Effector CD4-positive, alpha-beta T cell (primary cell): ENCODE data around the gene CMTM5.
"Not testable (repeated sequence)": the region's sequence is repeated elsewhere in the genome, so short reads cannot be mapped to it uniquely, and the experiment has no call there.

Experiments used
- DNase-seq: peaks from one replicate; pipeline ENCODE4 v3.0.0-alpha.2; 2020

Gene CMTM5

DNA sequence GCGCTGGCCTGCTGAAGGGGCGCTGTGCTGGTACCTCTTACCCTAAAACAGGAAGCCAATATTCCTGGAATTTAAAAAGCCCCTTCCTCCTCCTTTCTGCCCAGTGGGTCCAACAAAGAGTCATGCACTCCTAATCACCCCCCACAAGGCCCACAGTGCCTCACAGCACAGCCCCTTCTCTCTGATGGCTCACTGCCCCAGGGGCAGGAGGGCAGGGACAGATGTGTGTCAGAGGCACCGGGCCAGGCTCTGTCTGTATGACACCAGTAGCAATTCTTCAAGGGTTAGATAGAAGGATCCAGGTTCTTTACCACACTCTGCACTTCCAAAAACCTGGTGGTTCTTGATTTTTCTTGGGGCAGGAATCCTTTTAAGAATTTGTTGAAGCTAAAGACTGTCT lies 22.3 kb downstream of the CMTM5 start:
- no peak for DNase-seq

DNA sequence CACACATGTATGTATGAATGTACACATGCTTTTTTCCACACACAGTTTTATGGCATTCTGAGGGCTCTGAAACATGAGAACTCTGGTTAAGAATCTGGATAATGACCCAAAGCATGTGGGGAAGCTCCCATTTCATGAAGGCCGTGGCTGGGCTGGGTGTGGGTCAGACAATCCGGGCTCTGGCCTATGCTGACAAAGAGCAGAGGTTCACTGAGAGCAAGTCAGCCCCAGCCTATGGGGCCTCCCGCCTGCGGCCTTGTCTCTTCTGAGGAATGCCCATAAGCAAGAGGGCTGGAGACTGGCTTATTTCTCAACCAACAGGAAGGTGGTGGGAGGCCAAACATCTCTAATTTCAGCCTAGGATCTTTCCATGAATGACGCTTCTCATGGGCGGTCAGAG lies 22.7 kb downstream of the CMTM5 start:
- DNase-seq = no peak

DNA sequence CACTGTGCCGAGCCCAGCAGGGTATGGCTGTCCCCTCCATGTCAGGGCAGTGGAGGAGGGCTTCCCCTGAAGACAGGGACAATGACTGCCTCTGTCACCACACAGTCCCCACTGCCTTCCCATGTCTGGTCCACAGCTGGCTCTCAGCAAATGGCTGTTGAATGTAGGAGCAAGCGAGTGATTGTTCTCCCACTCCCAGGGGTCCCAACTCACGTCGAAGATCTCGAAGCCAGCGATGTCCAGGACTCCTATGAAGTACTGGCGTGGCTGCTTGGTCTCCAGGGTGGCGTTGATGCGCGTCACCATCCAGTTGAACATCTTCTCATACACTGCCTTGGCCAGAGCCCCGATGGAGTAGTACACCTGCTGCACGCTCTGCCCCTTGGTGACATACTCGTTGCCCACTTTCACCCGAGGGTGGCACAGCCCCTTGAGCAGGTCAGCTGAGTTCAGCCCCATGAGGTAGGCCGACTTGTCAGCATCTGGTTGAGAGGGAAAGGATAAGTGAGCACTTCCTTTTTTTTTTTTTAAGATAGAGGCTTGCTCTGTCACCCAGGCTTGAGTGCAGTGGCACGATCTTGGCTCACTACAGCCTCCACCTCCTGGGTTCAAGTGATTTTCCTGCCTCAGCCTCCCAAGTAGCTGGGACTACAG lies 23.8 kb downstream of the CMTM5 start:
- not testable (repeated sequence) for DNase-seq

DNA sequence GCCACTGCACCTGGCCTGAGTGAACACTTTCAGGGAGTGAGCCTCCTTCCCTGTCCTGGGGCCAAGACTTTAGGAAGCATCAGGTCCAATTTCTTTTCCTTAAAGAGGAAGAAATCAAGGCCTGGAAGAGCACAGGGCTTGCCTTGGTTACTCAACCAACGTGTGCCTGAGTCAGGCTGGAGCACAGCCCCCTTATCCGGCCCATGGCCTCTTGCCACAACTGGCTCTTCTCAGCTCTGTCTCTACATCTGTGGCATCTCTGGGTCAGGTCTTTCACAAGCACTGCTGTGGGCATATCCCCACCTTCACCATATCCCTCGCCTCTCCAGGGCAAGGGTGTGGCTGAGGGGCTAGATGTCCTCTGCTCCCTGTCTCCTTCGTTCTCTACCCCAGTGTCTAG lies 24.4 kb downstream of the CMTM5 start:
- DNase-seq = no peak

DNA sequence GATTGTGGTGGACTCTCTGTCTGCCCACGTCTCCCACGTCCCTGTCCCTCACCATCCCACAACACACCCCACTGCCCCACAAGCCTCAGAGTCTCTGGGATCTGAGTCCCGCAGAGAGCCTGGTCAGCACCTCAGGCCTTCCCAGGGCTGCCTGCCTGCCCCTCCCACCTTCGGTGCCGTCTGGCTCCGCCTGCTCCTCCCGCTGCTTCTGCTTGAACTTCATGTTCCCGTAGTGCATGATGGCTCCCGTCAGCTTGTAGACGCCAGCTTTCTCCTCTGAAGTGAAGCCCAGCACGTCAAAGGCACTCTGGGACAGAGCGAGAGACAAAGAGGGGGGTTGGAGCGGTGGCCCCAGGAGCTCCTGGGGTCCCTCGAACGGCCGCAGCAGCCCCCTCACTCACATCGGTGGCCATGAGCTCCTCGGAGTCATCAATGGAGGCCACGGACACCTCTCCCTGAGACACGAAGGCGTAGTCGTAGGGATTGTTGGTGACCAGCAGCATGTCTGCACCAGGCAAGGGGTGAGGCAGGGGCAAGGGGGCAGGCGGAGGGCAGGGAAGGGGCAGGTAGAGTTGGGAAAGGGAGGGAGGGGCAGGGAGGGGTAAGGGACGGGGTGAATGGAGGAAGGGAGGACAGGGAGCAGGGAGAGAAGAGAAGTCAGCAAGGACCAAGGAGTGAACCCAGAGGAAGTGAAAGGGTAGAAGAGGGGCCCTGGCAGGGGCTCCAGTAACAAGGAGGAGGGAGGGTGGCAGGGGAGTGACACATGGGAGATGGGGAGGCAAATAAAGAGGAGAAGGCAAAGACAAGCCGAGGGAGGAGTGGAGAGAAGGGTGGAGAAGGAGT lies 25.7 kb downstream of the CMTM5 start:
- DNase-seq = no peak

DNA sequence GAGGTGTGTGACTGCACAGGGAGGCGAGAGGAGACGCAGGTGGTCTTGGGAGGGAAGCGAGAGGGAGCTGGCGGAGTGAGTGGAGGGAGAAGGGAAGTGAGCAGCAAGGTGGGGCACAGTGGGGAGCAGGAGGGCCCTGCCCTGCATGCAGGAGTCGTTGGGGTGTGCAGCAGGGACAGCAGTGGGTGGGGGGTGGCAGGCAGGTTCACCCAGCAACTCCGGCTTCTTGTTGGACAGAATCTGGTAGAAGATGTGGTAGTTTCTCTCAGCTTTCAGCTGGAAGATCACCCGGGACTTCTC lies 26.2 kb downstream of the CMTM5 start:
- DNase-seq = no peak

DNA sequence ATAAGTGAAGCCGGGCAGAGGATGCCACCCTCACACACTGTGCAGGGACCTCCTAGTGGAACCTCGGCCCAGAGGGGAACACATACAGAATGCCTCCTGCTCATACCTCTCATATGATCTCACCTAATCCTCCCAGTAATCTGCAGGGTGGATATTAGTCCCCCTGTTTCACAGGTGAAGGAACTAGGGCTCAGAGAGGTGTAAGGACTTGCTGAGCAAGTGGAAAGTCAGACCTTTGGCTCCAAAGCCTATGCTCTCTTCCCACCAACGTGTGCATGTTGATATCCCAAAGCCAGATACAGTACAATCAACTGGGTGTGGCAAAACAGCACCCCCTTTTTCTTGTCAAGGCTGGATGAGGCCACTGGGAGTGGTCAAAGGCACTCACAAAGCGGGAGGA lies 27.1 kb downstream of the CMTM5 start:
- no peak for DNase-seq

DNA sequence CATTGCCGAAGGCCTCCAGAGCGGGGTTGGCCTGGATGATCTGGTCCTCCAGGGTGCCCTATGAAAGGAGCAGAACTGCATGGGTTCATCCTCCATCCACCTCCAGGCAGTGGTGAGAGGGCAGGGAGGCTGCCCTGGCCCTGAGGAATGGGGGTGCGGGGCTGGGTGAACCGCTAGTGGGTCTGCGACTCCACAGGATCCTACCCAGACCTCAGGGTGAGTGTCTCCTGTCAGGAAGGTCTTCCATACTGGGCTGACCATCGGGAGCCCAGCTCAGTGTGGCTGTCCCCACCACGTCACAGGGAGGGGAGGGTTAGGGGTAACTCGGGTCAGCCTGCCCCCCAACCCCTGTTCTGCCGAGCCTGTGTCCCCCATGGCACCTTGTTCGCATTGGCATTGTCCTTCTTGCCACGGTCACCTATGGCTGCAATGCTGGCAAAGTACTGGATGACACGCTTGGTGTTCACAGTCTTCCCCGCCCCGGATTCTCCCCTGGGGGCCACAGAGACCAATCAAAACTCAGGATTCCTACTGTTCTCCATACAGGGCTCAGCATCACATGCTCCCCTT lies 27.6 kb downstream of the CMTM5 start:
- DNase-seq = no peak

DNA sequence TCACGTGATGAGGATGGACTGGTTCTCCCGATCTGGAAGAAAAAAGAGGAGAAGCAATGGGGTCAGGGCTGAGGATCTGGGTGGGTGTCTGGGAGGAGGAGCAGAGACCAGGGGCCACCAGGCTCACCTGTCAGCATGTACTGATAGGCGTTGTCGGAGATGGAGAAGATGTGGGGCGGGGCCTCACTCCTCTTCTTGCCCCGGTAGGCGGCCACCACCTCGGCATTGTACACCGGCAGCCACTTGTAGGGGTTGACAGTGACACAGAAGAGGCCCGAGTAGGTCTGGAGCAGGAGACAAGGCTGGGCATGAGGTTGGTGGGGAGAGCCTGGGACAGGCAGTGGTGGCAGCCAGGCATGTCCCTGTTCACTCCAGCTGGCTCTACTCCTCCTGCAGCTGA lies 28.2 kb downstream of the CMTM5 start:
- no peak for DNase-seq

DNA sequence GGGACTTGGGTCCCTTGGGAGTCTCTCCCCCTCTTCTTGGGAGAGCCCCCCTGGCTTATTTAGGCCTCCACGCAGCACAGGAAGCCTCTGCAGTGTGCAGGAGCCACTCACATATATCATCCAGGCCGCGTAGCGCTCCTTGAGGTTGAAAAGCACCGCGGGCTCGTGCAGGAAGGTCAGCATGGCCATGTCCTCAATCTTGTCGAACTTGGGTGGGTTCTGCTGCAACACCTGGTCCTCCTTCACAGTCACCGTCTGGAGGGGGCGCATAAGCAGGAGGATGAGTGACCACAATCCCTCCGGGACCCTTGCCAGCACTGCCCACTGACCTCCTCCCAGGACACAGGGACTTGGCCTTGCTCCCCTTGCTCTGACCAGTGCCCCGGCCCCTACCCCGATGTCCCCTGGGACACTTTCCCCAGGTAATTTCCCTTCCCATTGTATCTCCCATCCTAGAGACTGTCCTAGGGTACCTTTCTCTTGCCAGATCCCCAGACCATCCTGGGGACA lies 28.7 kb downstream of the CMTM5 start:
- no peak for DNase-seq

DNA sequence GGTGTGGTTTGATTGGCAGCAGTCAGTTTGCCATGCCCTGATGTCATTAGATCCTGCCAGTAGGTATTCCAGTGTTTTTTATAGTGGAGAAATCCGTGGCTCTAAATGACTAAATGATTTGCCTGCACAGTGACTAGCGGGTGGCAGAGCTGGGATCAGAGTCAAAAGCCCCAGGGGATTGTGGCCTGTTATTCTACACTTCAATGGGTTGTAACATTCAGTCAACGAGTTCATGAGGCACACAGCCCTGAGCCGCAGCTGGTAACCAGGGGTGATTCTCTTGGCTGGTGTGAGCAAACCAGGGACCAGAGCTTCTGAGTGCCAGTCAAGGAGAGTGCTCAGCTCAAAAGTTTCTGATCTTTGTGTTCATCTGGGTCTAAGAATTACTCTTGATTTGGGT lies 29.4 kb downstream of the CMTM5 start:
- no peak for DNase-seq

DNA sequence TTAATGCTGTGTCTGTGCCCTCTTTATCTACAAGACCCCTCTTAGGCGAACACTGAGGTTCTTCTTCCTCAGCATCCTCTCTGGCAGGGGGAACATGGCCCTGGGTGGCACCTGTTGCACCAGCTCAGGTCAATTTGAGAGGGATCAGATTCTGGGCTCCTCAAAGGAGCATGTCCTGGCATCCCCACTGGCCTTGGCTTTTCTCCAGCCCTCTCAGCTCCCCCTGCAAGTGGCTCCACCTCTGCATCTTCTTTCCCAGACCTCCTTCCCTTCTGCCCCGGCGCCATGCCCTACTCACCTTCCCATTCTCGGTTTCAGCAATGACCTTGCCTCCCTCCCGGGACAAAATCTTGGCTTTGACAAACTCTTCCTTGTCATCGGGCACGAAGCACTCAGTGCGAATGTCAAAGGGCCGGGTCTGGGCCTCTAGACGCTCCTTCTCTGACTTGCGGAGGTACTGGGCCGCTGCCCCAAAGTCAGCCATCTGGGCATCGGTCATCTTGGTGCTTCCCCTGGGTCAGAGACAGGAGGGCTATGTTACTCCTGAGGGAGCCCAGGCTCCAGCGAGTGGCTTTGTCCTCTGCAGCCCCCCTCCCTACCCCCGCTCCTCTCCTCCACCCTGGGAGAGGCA lies 30.0 kb downstream of the CMTM5 start:
- DNase-seq = no peak

DNA sequence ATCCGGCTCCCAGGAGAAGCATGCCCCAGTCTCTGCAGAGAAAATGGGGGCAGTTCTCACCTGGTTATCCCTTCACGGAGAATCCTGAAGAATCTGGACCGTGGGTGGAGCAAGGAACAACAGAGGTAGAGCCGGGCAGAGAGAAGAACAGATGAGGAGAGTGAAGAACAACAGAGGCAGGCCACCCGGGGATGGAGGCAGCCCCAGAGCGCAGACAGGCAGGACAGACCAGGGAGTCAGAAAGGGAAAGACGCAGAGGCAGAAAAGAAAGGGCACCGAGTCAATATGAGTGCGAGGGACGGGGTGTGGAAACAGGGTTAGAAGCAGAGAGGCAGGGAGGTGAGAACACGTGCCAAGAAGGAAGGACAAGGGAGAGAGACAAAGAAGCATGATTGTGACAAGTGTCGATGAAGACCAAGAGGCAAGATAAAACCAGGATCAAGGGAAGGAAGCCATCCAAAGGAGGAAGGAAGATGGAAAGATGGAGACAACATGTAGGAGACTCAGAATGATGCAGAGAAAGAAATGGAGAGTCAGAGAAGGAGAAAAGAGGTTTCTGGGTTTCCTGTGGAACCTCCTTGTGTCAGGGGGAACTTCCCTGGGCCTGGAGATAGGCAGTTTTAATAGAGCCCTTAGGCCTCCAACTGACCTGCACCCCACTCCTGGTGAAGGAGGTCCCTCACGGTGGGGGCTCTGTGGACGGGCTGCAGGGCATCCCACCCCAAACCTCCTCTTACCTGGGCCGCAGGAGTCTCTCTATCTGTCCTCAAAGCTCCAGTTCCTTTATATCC lies 30.9 kb downstream of the CMTM5 start, which contains the start of gene MYH6:
TSS of gene MYH6 (minus strand) at position 758 of the 791 bp plus-strand sequence. CDS start 1,050 bp downstream, outside the sequence.
- no peak for DNase-seq

DNA sequence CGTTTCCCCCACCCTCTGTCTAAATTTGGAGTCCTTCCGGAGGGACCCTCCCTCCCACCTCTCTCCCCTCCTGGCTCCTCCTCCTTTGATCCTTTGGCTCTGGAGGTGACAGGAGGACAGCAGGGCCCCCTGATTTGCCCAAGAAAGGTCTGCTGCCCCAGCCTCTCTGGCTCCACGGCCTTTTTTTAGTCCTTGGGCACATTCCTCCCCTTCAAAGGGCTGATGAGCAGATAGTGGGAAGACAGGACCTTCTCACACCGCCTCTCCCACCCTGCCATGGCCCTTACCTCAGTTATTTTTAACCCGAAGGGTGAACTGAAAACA lies 31.4 kb downstream of the CMTM5 start:
- DNase-seq = no peak

DNA sequence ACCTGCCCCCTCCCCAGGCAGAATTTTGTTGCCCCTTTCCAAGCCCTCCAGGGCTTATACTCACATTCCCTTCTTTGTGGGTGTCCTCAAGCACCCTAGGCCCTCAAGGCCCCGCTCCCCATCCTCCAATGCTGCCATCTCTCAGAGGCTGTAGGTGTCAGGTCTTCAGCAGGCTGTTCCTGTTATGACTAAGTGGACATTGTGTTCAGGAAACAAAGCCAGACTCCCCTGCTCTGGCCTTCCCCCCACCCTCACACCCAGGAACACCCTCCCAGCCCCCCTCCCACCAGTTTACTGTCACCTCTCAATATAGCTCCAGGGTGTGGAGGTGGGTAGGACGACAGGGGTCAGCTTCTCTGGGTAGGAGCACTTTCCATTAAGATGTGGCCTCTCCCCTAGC lies 32.6 kb downstream of the CMTM5 start:
- no peak for DNase-seq

DNA sequence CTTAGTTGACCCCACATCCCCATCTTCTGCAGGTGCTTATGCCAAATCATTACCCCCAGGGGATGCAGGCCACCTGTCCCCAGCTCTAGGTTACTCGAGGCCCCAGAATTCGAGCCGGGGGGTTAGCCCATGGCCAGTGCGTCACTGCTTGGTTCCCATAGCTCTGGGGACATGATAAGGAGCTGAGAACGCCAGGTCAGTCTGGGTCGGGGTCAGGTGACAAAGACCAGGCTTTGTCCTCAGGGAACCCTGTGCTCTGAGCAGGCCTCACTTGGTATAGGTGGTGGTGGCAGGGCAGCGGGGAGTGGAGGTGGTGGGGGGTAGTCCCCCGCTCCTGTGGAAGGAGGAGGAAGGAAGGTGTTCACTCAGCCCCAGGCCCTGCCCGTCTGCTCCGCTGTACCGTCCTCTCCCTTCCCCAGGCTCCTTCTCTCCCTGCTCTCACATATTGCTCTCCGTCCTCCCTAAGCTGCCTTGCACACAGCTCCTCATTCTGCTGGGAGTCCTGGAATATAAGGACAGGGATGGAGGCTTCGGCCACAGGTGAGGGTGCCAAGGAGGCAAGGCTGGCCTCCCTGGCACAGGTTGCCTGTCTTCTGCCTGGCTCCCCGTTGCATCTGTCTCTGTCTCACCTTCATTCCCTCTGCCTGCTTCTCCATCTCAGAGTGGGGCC lies 33.3 kb downstream of the CMTM5 start:
- no peak for DNase-seq

DNA sequence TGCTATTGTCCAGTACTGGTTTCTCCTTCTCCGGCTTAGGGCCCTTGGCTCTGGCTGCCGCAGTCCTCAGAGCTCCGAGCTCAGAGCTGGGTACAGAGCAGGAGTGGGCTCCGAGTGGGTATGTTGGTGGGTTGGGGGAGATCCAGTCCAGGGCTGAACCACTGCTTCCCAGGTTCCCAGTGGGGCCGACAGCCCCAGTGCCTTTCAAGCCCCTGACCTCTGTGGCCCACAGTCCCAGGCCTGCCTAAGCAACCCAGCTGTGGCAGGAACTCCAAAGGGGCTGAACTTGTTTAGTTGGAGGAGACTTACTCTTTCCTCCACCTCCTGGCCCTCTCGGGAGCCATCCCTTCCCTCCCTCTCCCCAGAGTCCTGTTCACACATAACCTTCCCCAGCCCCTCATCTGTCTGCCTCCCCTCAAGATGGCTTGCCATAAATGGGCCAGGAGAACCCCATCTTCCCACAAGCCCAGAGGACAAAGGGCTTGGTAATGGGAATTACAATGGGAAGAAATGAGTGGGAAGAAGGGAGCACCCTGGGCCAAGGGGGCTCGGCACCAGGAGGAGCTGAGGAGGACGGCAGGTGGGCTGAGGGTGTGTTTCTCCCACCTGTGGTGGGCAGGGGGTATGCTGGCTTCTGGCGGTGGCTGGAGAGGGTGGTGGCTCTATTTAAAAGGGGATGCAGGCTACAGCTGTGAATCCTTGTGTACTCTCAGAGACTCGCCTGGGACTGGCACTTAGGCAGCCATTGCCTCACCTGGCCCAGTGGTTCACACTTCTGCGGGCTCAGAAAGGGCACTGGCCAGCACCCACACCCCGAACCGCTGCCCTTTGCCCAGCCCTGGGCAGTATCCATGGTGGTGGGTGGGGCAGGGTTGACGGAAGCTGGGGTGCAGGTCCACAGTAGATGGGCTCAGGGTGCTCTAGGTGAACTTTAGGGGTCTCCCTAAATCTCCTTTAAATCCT lies 35.0 kb downstream of the CMTM5 start:
- no peak for DNase-seq

DNA sequence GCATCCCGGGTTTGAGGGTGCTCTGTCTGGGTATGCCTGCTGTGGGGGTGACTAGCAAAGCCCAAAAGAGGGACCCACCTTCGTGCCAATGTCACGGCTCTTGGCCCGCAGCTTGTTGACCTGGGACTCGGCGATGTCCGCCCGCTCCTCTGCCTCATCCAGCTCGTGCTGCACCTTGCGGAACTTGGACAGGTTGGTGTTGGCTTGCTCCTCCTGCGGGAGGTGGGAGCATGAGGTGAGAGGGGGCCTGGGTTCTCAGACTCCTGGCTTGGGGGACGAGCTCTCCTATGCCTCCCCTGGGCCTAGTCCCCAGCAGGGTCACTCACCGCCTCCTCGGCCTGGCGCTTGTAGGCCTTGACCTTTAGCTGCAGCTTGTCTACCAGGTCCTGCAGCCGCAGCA lies 36.8 kb downstream of the CMTM5 start:
- DNase-seq = no peak

DNA sequence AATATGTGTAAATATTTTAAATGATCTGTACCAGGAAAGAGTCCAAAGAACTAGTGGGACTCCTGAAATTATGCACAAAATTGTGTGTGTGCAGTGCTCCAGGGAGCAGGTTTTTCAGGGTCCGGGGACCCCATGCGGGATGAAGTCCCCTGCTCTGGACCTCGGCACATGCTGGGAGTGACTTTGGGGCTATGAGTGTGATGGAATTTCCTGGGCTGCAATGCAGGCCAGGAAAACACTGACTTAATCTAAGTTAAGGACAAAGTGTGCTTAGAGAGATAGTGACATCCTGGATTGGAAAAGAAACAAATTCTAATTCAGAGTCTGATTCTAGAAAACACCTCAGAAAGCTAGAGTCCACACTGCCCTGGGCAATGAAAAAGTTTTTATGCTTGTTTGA lies 37.4 kb downstream of the CMTM5 start:
- DNase-seq = no peak

DNA sequence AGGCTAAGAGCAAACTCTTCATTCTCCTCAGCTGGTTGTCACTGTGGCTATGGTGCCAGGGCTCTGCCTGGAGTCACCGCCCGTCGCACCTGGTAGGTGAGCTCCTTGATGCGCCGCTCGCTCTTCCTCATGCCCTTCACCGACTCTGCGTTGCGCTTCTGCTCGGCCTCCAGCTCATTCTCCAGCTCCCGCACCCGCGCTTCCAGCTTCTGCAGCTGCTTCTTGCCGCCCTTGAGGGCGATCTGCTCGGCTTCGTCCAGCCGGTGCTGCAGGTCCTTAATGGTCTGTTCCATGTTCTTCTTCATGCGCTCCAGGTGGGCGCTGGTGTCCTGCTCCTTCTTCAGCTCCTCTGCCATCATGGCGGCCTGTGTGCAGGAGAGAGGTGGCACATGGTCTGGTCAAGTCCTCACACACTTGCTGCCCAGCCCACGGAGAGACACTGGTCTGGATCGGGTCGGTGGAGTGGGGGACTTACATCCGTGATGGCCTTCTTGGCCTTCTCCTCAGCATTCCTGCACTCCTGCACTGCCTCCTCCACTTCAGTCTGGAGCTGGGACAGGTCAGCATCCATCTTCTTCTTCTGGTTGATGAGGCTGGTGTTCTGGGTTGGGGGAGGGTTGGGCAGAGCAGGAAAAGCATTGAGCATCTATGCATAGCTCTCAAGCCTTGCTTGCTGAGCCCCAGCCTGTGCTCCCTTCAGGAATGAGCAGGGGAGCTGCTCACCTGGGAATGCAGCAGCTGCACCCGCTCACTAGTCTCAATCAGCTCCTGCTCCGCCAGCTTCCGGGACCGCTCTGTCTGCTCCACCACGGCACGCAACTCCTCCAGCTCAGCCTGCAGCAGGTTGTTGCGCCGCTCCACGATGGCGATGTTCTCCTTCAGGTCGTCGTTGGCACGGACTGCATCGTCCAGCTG lies 38.3 kb downstream of the CMTM5 start:
- no peak for DNase-seq
